Renal cortical epithelial cell (primary cell): ENCODE measurements around the gene RAB35. TPM values are rescaled to one million over a fixed set of nuclear protein-coding genes. Genes with fewer than 3 reads are reported as not detected.

ENCODE experiments used
- DNase-seq: peaks from one replicate; pipeline ENCODE4 v3.0.0-alpha.2; 2011; ENCODE audit warnings: low read depth
- total RNA-seq: library from RNA; depleted of rRNA; stranded (reverse); fragments of >200 nt; gene quantifications from 2 replicates; pipeline ENCODE4 v1.2.3, GENCODE V29; 2014

The RAB35 gene
- total RNA-seq, 1 donor from 2014 or later: 19.9 TPM

- DNase-seq: no peak
Observed at GRCh38 chr12:120103371-120103770, 13.2 kb downstream of the RAB35 start.

GRCh38 chr12:120103044-120103338, 13.6 kb downstream of the RAB35 start:
- no peak for DNase-seq

- DNase-seq: no peak
Observed at GRCh38 chr12:120102189-120103043, 14.1 kb downstream of the RAB35 start.

GRCh38 chr12:120101617-120102016, 14.9 kb downstream of the RAB35 start:
- no peak for DNase-seq

GRCh38 chr12:120101182-120101581, 15.4 kb downstream of the RAB35 start:
- no peak for DNase-seq

GRCh38 chr12:120100630-120101029, 15.9 kb downstream of the RAB35 start:
- no peak for DNase-seq

- DNase-seq: no peak
Observed at GRCh38 chr12:120099738-120100137, 16.8 kb downstream of the RAB35 start.

GRCh38 chr12:120098756-120099470, 17.6 kb downstream of the RAB35 start:
- DNase-seq: no peak

- DNase-seq: no peak
Observed at GRCh38 chr12:120096671-120097202, 19.8 kb downstream of the RAB35 start.

GRCh38 chr12:120095736-120096135, 20.8 kb downstream of the RAB35 start:
- no peak for DNase-seq

GRCh38 chr12:120095331-120095730, 21.2 kb downstream of the RAB35 start:
- DNase-seq: no peak

GRCh38 chr12:120094485-120094884, 22.1 kb downstream of the RAB35 start:
- DNase-seq: no peak

- DNase-seq: no peak
Observed at GRCh38 chr12:120093592-120094355, 22.8 kb downstream of the RAB35 start.

GRCh38 chr12:120093336-120093591, 23.3 kb downstream of the RAB35 start:
- no peak for DNase-seq

GRCh38 chr12:120092551-120093335, 23.8 kb downstream of the RAB35 start:
- DNase-seq: no peak

- DNase-seq: no peak
Observed at GRCh38 chr12:120091371-120092090, 25.0 kb downstream of the RAB35 start.

GRCh38 chr12:120090626-120091295, 25.8 kb downstream of the RAB35 start:
- DNase-seq: no peak

- DNase-seq: no peak
Observed at GRCh38 chr12:120090206-120090605, 26.3 kb downstream of the RAB35 start.

- no peak for DNase-seq
Observed at GRCh38 chr12:120089796-120090195, 26.8 kb downstream of the RAB35 start.

GRCh38 chr12:120089105-120089504, 27.4 kb downstream of the RAB35 start:
- DNase-seq: no peak
